HCT116 (cell line): Measurements from ENCODE around the gene RALGPS1. TPM values are rescaled to one million over a fixed set of nuclear protein-coding genes. Genes with fewer than 3 reads are reported as not detected.

Source experiments
- ATAC-seq: fragments of 200-7000 bp; cut with Tn5 transposase; 2 replicates; pipeline ENCODE4 v1.9.1; 2020; ENCODE audit warnings: mild to moderate bottlenecking, moderate library complexity
- BruUV-seq: library from RNA; stranded (reverse); fragments of 400-500 nt; replicated peaks from 2 replicates; lab custom pipeline; 2021; lab: Mats Ljungman, UMichigan
- CTCF ChIA-PET: fragments of 300-600 bp; sonication (Branson Sonifier 250); formaldehyde crosslinking; loops from one replicate; lab custom pipeline; 2021; ENCODE audit warnings: antibody characterized with exemption; lab: Charles Lee
- POLR2A ChIA-PET: fragments of 300-600, 350-600 bp; sonication (Branson Sonifier 250); formaldehyde crosslinking; loops from one replicate; lab custom pipeline; 2021; ENCODE audit warnings: antibody characterized with exemption; lab: Charles Lee
- RAD21 ChIA-PET, 2 experiments: fragments of 300-600 bp; sonication (Branson Sonifier 250); formaldehyde crosslinking; loops; one replicate each; lab custom pipeline; 2023; ENCODE audit warnings: low total read pairs in 2 of 2; ENCODE audit not compliant: uncharacterized antibody in 2 of 2, unreplicated experiment in 2 of 2, low non-redundant PET in 1 of 2; lab: Charles Lee
- DNase-seq: peaks from one replicate; pipeline ENCODE4 v3.0.0-alpha.2; 2010; ENCODE audit warnings: low read depth, low spot score
- H2AFZ ChIP-seq: fragments of 200-600 bp; shearing (Covaris generic), sonication (generic); 2 replicates; pipeline ENCODE4 v1.6.1; 2017; ENCODE audit warnings: low read depth, mixed run types, mixed read lengths, antibody characterized with exemption, low read length; ENCODE audit not compliant: poor library complexity, severe bottlenecking
- H3K27ac ChIP-seq: 2 replicates; pipeline ENCODE4 v1.5.1; 2012; ENCODE audit warnings: low read depth, low read length
- H3K27me3 ChIP-seq: fragments of 200-600 bp; sonication (generic); 2 replicates; pipeline ENCODE4 v1.6.1; 2016; ENCODE audit warnings: mixed run types, low read length, mixed read lengths; ENCODE audit not compliant: insufficient read depth
- H3K36me3 ChIP-seq, 2 experiments: fragments of 200-500 bp in 1 of 2; fragments of 200-600 bp in 1 of 2; sonication (Bioruptor generic) in 1 of 2; sonication (generic) in 1 of 2; 2 replicates each; pipeline versions ENCODE4 v1.5.1 to v1.6.1; 2014 to 2016; ENCODE audit warnings: low read length in 2 of 2, inconsistent platforms in 1 of 2, mixed read lengths in 1 of 2, mixed run types in 1 of 2; ENCODE audit not compliant: insufficient read depth in 2 of 2, control insufficient read depth in 1 of 2
- H3K4me1 ChIP-seq, 2 experiments: fragments of 200-600 bp in 1 of 2; sonication (generic) in 1 of 2; 2 replicates each; pipeline versions ENCODE4 v1.5.1 to v1.6.1; 2012 to 2017; ENCODE audit warnings: low read length in 2 of 2, inconsistent platforms in 1 of 2, mild to moderate bottlenecking in 1 of 2, mixed read lengths in 1 of 2, mixed run types in 1 of 2, moderate library complexity in 1 of 2; ENCODE audit not compliant: insufficient read depth in 2 of 2, control insufficient read depth in 1 of 2
- H3K4me2 ChIP-seq: fragments of 200-600 bp; sonication (generic); 2 replicates; pipeline ENCODE4 v1.6.1; 2017; ENCODE audit warnings: mixed run types, low read length, mixed read lengths
- H3K4me3 ChIP-seq, 2 experiments: fragments of 200-600 bp in 1 of 2; sonication (generic) in 1 of 2; replicated peaks in 1 of 2; 2 replicates each; pipeline ENCODE4 v1.5.1; 2011 to 2016; ENCODE audit warnings: low read length in 2 of 2, control low read depth in 1 of 2, low read depth in 1 of 2, mild to moderate bottlenecking in 1 of 2, mixed read lengths in 1 of 2, mixed run types in 1 of 2
- H3K79me2 ChIP-seq: fragments of 200-600 bp; sonication (generic); 2 replicates; pipeline ENCODE4 v1.6.1; 2017; ENCODE audit warnings: mild to moderate bottlenecking, mixed run types, low read length, moderate library complexity, mixed read lengths; ENCODE audit not compliant: insufficient read depth
- H3K9ac ChIP-seq: fragments of 200-600 bp; sonication (generic); 2 replicates; pipeline ENCODE4 v1.6.1; 2016; ENCODE audit warnings: low read length, mixed read lengths
- H3K9me2 ChIP-seq: fragments of 200-600 bp; sonication (generic), shearing (Covaris generic); 2 replicates; pipeline ENCODE4 v1.6.1; 2017; ENCODE audit warnings: mixed run types, mild to moderate bottlenecking, moderate library complexity; ENCODE audit not compliant: insufficient read depth
- H3K9me3 ChIP-seq, 2 experiments: fragments of 200-500 bp in 1 of 2; fragments of 200-600 bp in 1 of 2; sonication (Bioruptor generic) in 1 of 2; sonication (generic) in 1 of 2; 2 replicates each; pipeline ENCODE4 v1.6.1; 2014 to 2017; ENCODE audit warnings: low read length in 2 of 2, mixed read lengths in 2 of 2, inconsistent platforms in 1 of 2, low read depth in 1 of 2, mild to moderate bottlenecking in 1 of 2, mixed run types in 1 of 2, moderate library complexity in 1 of 2; ENCODE audit not compliant: control insufficient read depth in 1 of 2, insufficient read depth in 1 of 2
- H4K20me1 ChIP-seq: fragments of 200-600 bp; sonication (generic), shearing (Covaris generic); 2 replicates; pipeline ENCODE4 v1.6.1; 2017; ENCODE audit warnings: mixed run types, mild to moderate bottlenecking, moderate library complexity; ENCODE audit not compliant: insufficient read depth
- EZH2 ChIP-seq: fragments of 200-600 bp; sonication (generic); IDR thresholded peaks from 2 replicates; pipeline ENCODE4 v1.6.1; 2017; ENCODE audit warnings: antibody characterized with exemption, mixed run types
- JUND ChIP-seq: IDR thresholded peaks from 2 replicates; pipeline ENCODE4 v1.6.1; 2012
- SP1 ChIP-seq: IDR thresholded peaks from 2 replicates; pipeline ENCODE4 v1.6.1; 2012; ENCODE audit warnings: low read depth
- SRF ChIP-seq: IDR thresholded peaks from 2 replicates; pipeline ENCODE4 v1.6.1; 2012; ENCODE audit warnings: low read depth
- YY1 ChIP-seq: IDR thresholded peaks from 2 replicates; pipeline ENCODE4 v1.6.1; 2011; ENCODE audit warnings: low read length, low read depth, moderate library complexity, mild to moderate bottlenecking; ENCODE audit not compliant: insufficient replicate concordance; ENCODE audit errors: extremely low read depth
- intact Hi-C: fragments of 100-400 bp; cut with micrococcal nuclease; formaldehyde crosslinking; loops from 2 replicates; pipeline ENCODE4 v1.10.0; 2022
- total RNA-seq: library from RNA; stranded (reverse); gene quantifications from one replicate; pipeline ENCODE4 v1.2.1, GENCODE V29; 2021; ENCODE audit not compliant: unreplicated experiment
- TF ChIP-seq, protein P1 (sequence below): IDR thresholded peaks from 2 replicates; pipeline ENCODE4 v1.6.1; 2011; ENCODE audit warnings: mild to moderate bottlenecking, low read length, moderate library complexity; ENCODE audit not compliant: insufficient replicate concordance; ENCODE audit errors: extremely low read depth

RALGPS1 gene
- total RNA-seq, 1 experiment from 2014 or later = 7.6 TPM

DNA sequence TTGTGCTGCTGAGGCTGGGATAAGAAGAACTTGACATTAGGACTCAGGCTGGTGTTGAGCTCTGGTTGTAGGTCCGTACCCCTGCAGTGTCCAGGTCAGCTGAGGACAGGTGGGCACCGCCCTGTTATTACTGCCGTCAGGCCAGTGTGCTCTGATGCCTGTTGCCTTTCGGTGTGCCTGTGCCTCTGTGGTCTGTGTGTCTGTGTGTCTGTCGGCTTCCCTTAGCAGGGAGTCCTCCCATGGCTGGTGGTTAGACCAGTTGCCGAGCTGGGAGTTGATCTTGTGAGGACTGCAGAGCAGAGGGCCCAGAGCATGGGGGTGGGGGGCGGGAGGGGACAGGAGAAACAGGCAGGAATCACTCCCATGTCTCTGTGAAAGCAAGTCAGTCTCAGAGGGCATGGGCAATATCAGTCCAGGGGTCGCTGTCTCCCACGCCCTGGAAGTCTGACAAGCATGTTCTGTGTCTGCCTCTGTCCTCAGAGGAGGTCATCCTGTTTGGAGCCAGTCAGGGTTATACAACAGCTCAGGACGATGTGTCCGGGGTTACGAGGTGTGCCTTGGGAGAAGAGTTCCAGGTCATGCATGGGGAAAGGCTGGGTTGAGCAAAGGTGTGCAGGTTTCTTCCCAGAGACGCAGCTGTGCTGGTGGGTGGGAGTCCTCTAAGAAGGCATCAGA lies 282.7 kb downstream of the RALGPS1 start:
- ChIA-PET RAD21 (interaction anchor here in 1 of 2 experiments (0.7 kb wide), 1 partner anchor 250 kb away, joined by 4 read pairs; no protein-coding TSS in a partner anchor), CTCF (interaction anchor here (1.2 to 3.2 kb wide), 2 partner anchors 232 to 256 kb away, joined by 5 to 36 read pairs; no protein-coding TSS in a partner anchor), POLR2A (interaction anchor here (0.6 kb wide), 1 partner anchor 9 kb away, joined by 3 read pairs; no protein-coding TSS in a partner anchor)
- H3K36me3 ChIP-seq = no peaks in the 10 kb centered on the region
- no peaks in the 10 kb centered on the region for H3K79me2 ChIP-seq
- H3K9me2 ChIP-seq = no peaks in the 10 kb centered on the region
- no peak overlapping the region for H3K27ac ChIP-seq
- H3K9ac ChIP-seq = no peak overlapping the region
- H3K4me1 ChIP-seq = peaks cover 19 to 28% of the 10 kb centered on the region in 2 experiments
- BruUV-seq = no TSS peak
- no peaks in the 10 kb centered on the region for H3K9me3 ChIP-seq
- H4K20me1 ChIP-seq = no peaks in the 10 kb centered on the region
- no peak overlapping the region for H3K4me2 ChIP-seq
- TF ChIP-seq, protein P1, sequence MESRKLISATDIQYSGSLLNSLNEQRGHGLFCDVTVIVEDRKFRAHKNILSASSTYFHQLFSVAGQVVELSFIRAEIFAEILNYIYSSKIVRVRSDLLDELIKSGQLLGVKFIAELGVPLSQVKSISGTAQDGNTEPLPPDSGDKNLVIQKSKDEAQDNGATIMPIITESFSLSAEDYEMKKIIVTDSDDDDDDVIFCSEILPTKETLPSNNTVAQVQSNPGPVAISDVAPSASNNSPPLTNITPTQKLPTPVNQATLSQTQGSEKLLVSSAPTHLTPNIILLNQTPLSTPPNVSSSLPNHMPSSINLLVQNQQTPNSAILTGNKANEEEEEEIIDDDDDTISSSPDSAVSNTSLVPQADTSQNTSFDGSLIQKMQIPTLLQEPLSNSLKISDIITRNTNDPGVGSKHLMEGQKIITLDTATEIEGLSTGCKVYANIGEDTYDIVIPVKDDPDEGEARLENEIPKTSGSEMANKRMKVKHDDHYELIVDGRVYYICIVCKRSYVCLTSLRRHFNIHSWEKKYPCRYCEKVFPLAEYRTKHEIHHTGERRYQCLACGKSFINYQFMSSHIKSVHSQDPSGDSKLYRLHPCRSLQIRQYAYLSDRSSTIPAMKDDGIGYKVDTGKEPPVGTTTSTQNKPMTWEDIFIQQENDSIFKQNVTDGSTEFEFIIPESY = no peak
- TF ChIP-seq JUND (no peak), SP1 (no peak), SRF (no peak), YY1 (no peak), EZH2 (no peak)
- H3K27me3 ChIP-seq = no peaks in the 10 kb centered on the region
- H3K4me3 ChIP-seq = no peak overlapping the region
- intact Hi-C loops = no loop called here
- no peak for ATAC-seq
- no peak for DNase-seq
- no peak overlapping the region for H2AFZ ChIP-seq
